WTC11 (cell line): ENCODE data around the gene ABCB11. TPM values are rescaled to one million over a fixed set of nuclear protein-coding genes. Genes with fewer than 3 reads are reported as not detected.

Source experiments
- ATAC-seq: fragments of 200-7000 bp; cut with Tn5 transposase; 2 replicates; pipeline ENCODE4 v1.10.0; 2021; ENCODE audit warnings: mild to moderate bottlenecking, moderate library complexity
- CTCF ChIA-PET: fragments of 300-600 bp; sonication (Branson Sonifier 250); formaldehyde crosslinking; loops from one replicate; lab custom pipeline; 2021; ENCODE audit warnings: antibody characterized with exemption; lab: Charles Lee
- POLR2A ChIA-PET: fragments of 350-600 bp; sonication (Branson Sonifier 250); formaldehyde crosslinking; loops from one replicate; lab custom pipeline; 2021; ENCODE audit warnings: antibody characterized with exemption; lab: Charles Lee
- DNase-seq: peaks from one replicate; pipeline ENCODE4 v3.0.0; 2021; ENCODE audit warnings: low spot score
- H3K27ac Mint-ChIP-seq: 2 replicates; pipeline ENCODE4 v1.8.0; 2021; ENCODE audit warnings: mixed read lengths
- H3K27me3 Mint-ChIP-seq: 2 replicates; pipeline ENCODE4 v1.8.0; 2021; ENCODE audit warnings: low read depth, mild to moderate bottlenecking, moderate library complexity, mixed read lengths
- H3K36me3 Mint-ChIP-seq: 2 replicates; pipeline ENCODE4 v1.8.0; 2021; ENCODE audit warnings: mixed read lengths
- H3K4me1 Mint-ChIP-seq: 2 replicates; pipeline ENCODE4 v1.8.0; 2022; ENCODE audit warnings: mixed read lengths
- H3K4me3 Mint-ChIP-seq: 2 replicates; pipeline ENCODE4 v1.8.0; 2021; ENCODE audit warnings: mild to moderate bottlenecking, moderate library complexity, mixed read lengths
- H3K9me3 Mint-ChIP-seq: 2 replicates; pipeline ENCODE4 v1.8.0; 2021; ENCODE audit warnings: mixed read lengths
- ATF2 ChIP-seq: sonication (generic); formaldehyde crosslinking; IDR thresholded peaks from 2 replicates; pipeline ENCODE4 v1.8.1; 2022; ENCODE audit warnings: low read depth, missing genetic modification reagents, borderline replicate concordance
- ATF6 ChIP-seq: sonication (generic); formaldehyde crosslinking; IDR thresholded peaks from 2 replicates; pipeline ENCODE4 v1.8.1; 2023; ENCODE audit warnings: mild to moderate bottlenecking, missing genetic modification reagents
- CREM ChIP-seq: sonication (generic); formaldehyde crosslinking; IDR thresholded peaks from 2 replicates; pipeline ENCODE4 v1.8.1; 2022; ENCODE audit warnings: mild to moderate bottlenecking, missing genetic modification reagents, moderate library complexity
- E2F4 ChIP-seq: sonication (generic); formaldehyde crosslinking; IDR thresholded peaks from 2 replicates; pipeline ENCODE4 v1.8.1; 2022; ENCODE audit warnings: low read depth, mild to moderate bottlenecking, moderate library complexity, missing genetic modification reagents, borderline replicate concordance
- ERG ChIP-seq: fragments of 250-450 bp; sonication (Bioruptor Pico); IDR thresholded peaks from 2 replicates; pipeline ENCODE4 v1.8.0; 2021; ENCODE audit warnings: mild to moderate bottlenecking
- ETV6 ChIP-seq: sonication (generic); formaldehyde crosslinking; IDR thresholded peaks from 2 replicates; pipeline ENCODE4 v1.8.1; 2022; ENCODE audit warnings: mild to moderate bottlenecking, missing genetic modification reagents
- FOXJ3 ChIP-seq: sonication (generic); formaldehyde crosslinking; IDR thresholded peaks from 2 replicates; pipeline ENCODE4 v1.9.0; 2021; ENCODE audit warnings: missing genetic modification reagents, mild to moderate bottlenecking, borderline replicate concordance
- GABPB1 ChIP-seq: sonication (generic); formaldehyde crosslinking; IDR thresholded peaks from 2 replicates; pipeline ENCODE4 v1.8.1; 2023; ENCODE audit warnings: mild to moderate bottlenecking, missing genetic modification reagents
- GTF2I ChIP-seq: fragments of 250-450 bp; sonication (Bioruptor Pico); conservative IDR thresholded peaks from 2 replicates; pipeline ENCODE4 v1.4.0; 2021; ENCODE audit warnings: mild to moderate bottlenecking
- IRF1 ChIP-seq: sonication (generic); formaldehyde crosslinking; IDR thresholded peaks from 2 replicates; pipeline ENCODE4 v1.8.0; 2023; ENCODE audit warnings: missing genetic modification reagents
- IRF2 ChIP-seq: sonication (generic); formaldehyde crosslinking; IDR thresholded peaks from 2 replicates; pipeline ENCODE4 v1.8.0; 2022; ENCODE audit warnings: low read depth, missing genetic modification reagents, borderline replicate concordance
- MLX ChIP-seq: sonication (generic); formaldehyde crosslinking; IDR thresholded peaks from 2 replicates; pipeline ENCODE4 v1.8.1; 2023; ENCODE audit warnings: mild to moderate bottlenecking, missing genetic modification reagents, moderate library complexity
- MXD4 ChIP-seq: fragments of 250-450 bp; sonication (Bioruptor Pico); IDR thresholded peaks from 2 replicates; pipeline ENCODE4 v1.8.0; 2021; ENCODE audit warnings: mild to moderate bottlenecking, moderate library complexity, borderline replicate concordance
- NFATC4 ChIP-seq: fragments of 250-450 bp; sonication (Bioruptor Pico); IDR thresholded peaks from 2 replicates; pipeline ENCODE4 v1.9.0; 2021; ENCODE audit warnings: mild to moderate bottlenecking
- NR1H2 ChIP-seq: sonication (generic); formaldehyde crosslinking; IDR thresholded peaks from 2 replicates; pipeline ENCODE4 v1.9.0; 2021; ENCODE audit warnings: mild to moderate bottlenecking, moderate library complexity, missing genetic modification reagents
- USF2 ChIP-seq: sonication (generic); formaldehyde crosslinking; IDR thresholded peaks from 2 replicates; pipeline ENCODE4 v1.8.1; 2023; ENCODE audit warnings: mild to moderate bottlenecking, missing genetic modification reagents, moderate library complexity
- ZNF138 ChIP-seq: sonication (generic); formaldehyde crosslinking; conservative IDR thresholded peaks from 2 replicates; pipeline ENCODE4 v1.8.1; 2022; ENCODE audit warnings: mild to moderate bottlenecking, moderate library complexity, missing genetic modification reagents
- ZNF219 ChIP-seq: sonication (generic); formaldehyde crosslinking; IDR thresholded peaks from 2 replicates; pipeline ENCODE4 v1.8.0; 2023; ENCODE audit warnings: missing genetic modification reagents, mild to moderate bottlenecking, borderline replicate concordance
- ZNF232 ChIP-seq: sonication (generic); formaldehyde crosslinking; IDR thresholded peaks from 2 replicates; pipeline ENCODE4 v1.8.0; 2022; ENCODE audit warnings: mild to moderate bottlenecking, missing genetic modification reagents
- total RNA-seq: library from RNA; stranded (reverse); gene quantifications from 3 replicates; pipeline ENCODE4 v1.2.3, GENCODE V29; 2021

ABCB11 gene
- total RNA-seq, 1 experiment from 2014 or later = 0.77 TPM

- no peak for TF ChIP-seq E2F4 (CRISPR knock-in tag)
- TF ChIP-seq ETV6 (CRISPR knock-in tag) = no peak
Observed at GRCh38 chr2:169073211-169073962, 42.3 kb upstream of the ABCB11 start (continued).

GRCh38 chr2:169072163-169072925, 41.2 kb upstream of the ABCB11 start:
- no peak for DNase-seq
- no peaks in the 10 kb centered on the region; the same call in 1 of the 2 replicates for H3K27me3 Mint-ChIP-seq
- POLR2A ChIA-PET = no interaction called here
- ATAC-seq = no peak
- CTCF ChIA-PET = no interaction called here
- no peak overlapping the region for H3K27ac Mint-ChIP-seq
- TF ChIP-seq CREM (CRISPR knock-in tag) = no peak
- no peak for TF ChIP-seq ZNF138 (CRISPR knock-in tag)
- TF ChIP-seq GABPB1 (CRISPR knock-in tag) = no peak
- no peak for TF ChIP-seq ATF6 (CRISPR knock-in tag)
- TF ChIP-seq IRF1 (CRISPR knock-in tag) = no peak
- no peak for TF ChIP-seq NR1H2 (CRISPR knock-in tag)
- TF ChIP-seq MXD4 (CRISPR knock-in tag) = no peak
- no peak for TF ChIP-seq FOXJ3 (CRISPR knock-in tag)
- H3K4me1 Mint-ChIP-seq = no peaks in the 10 kb centered on the region
- no peak overlapping the region for H3K4me3 Mint-ChIP-seq
- H3K9me3 Mint-ChIP-seq = no peaks in the 10 kb centered on the region
- H3K36me3 Mint-ChIP-seq = no peaks in the 10 kb centered on the region

- ATAC-seq = no peak
- H3K27me3 Mint-ChIP-seq = no peaks in the 10 kb centered on the region; the same call in 1 of the 2 replicates
Observed at GRCh38 chr2:169071455-169071854, 40.3 kb upstream of the ABCB11 start.

More at GRCh38 chr2:169071455-169071854, 40.3 kb upstream of the ABCB11 start:
- no peaks in the 10 kb centered on the region for H3K9me3 Mint-ChIP-seq
- CTCF ChIA-PET = no interaction called here
- H3K4me1 Mint-ChIP-seq = no peaks in the 10 kb centered on the region
- TF ChIP-seq GTF2I (CRISPR knock-in tag) = no peak
- no peak for TF ChIP-seq IRF2 (CRISPR knock-in tag)
- no peak for TF ChIP-seq USF2 (CRISPR knock-in tag)
- TF ChIP-seq ATF2 (CRISPR knock-in tag) = no peak
- no peak for TF ChIP-seq NFATC4 (CRISPR knock-in tag)
- TF ChIP-seq MXD4 (CRISPR knock-in tag) = no peak
- TF ChIP-seq ERG = no peak
- TF ChIP-seq MLX = no peak
- no peak for TF ChIP-seq ZNF219
- no peak for TF ChIP-seq ZNF232 (CRISPR knock-in tag)
- TF ChIP-seq, all 79 proteins: peak for 0
- Mint-ChIP-seq H3K4me3 (no peak overlapping the region), H3K27ac (no peak overlapping the region), H3K36me3 (no peaks in the 10 kb centered on the region)
- POLR2A ChIA-PET = no interaction called here
- DNase-seq = no peak
